LNCAP (cell line): ENCODE data around the gene CSHL1.
A peak's percentile ranks its signal among the peaks of the same experiment; 100 is the strongest.
"Not testable (repeated sequence)": the region's sequence is repeated elsewhere in the genome, so short reads cannot be mapped to it uniquely, and the experiment has no call there.

Experiments used
- CTCF ChIP-seq: fragments of 450-650 bp; IDR thresholded peaks from 2 replicates; pipeline ENCODE4 v1.5.1; 2017; ENCODE audit warnings: mild to moderate bottlenecking

The CSHL1 gene

GRCh38 chr17:63910096-63910495, 962 bp downstream of the CSHL1 start:
- TF ChIP-seq CTCF: no peak

- TF ChIP-seq CTCF: peak; percentile 43
Measured at GRCh38 chr17:63903787-63904201, 7.3 kb downstream of the CSHL1 start.

GRCh38 chr17:63896524-63897354, 14.3 kb downstream of the CSHL1 start, which contains the start of gene CSH1:
Gene CSH1, minus strand, starts transcription at chr17:63896574. Its CDS starts 63 bp downstream, at chr17:63896511.
- not testable (repeated sequence) for TF ChIP-seq CTCF

GRCh38 chr17:63892316-63893037, 18.6 kb downstream of the CSHL1 start:
- 0 out of 2 replicates have a peak, but pooled peaks have one; percentile 21 for TF ChIP-seq CTCF

GRCh38 chr17:63889026-63889848, 21.8 kb downstream of the CSHL1 start:
- TF ChIP-seq CTCF: peak; percentile 45

- TF ChIP-seq CTCF: peak; percentile 61
Measured at GRCh38 chr17:63881935-63882601, 29.0 kb downstream of the CSHL1 start, which contains the start of gene GH2. Gene GH2, minus strand, starts transcription at chr17:63881944. Its CDS starts 143 bp downstream, at chr17:63881801.

- no peak for TF ChIP-seq CTCF
Measured at GRCh38 chr17:63880706-63881105, 30.4 kb downstream of the CSHL1 start.
